Glutamatergic neuron (in vitro differentiated cells): ENCODE measurements around the gene PTBP3. TPM values are rescaled to one million over a fixed set of nuclear protein-coding genes. Genes with fewer than 3 reads are reported as not detected.

Experiments
- DNase-seq: peaks from one replicate; pipeline ENCODE4 v3.0.0; 2022
- H3K27ac Mint-ChIP-seq: one replicate; pipeline ENCODE4 v1.8.0; 2020; ENCODE audit warnings: mild to moderate bottlenecking, mixed read lengths, inconsistent platforms; ENCODE audit not compliant: unreplicated experiment
- H3K27me3 Mint-ChIP-seq: one replicate; pipeline ENCODE4 v1.8.0; 2020; ENCODE audit warnings: mild to moderate bottlenecking, moderate library complexity, mixed read lengths, inconsistent platforms; ENCODE audit not compliant: unreplicated experiment
- H3K36me3 Mint-ChIP-seq: one replicate; pipeline ENCODE4 v1.8.0; 2020; ENCODE audit warnings: mild to moderate bottlenecking, mixed read lengths, inconsistent platforms; ENCODE audit not compliant: unreplicated experiment
- H3K4me1 Mint-ChIP-seq: one replicate; pipeline ENCODE4 v1.8.0; 2020; ENCODE audit warnings: mild to moderate bottlenecking, low read depth, mixed read lengths, inconsistent platforms; ENCODE audit not compliant: unreplicated experiment
- H3K4me3 Mint-ChIP-seq: one replicate; pipeline ENCODE4 v1.8.0; 2020; ENCODE audit warnings: mild to moderate bottlenecking, mixed read lengths, inconsistent platforms; ENCODE audit not compliant: unreplicated experiment
- H3K9me3 Mint-ChIP-seq: one replicate; pipeline ENCODE4 v1.8.0; 2020; ENCODE audit warnings: mild to moderate bottlenecking, moderate library complexity, mixed read lengths, inconsistent platforms; ENCODE audit not compliant: unreplicated experiment
- total RNA-seq: library from RNA; stranded (reverse); fragmentation: NEBNext Ultra II Directional; extraction: Animal tissue kit (Norgen Biotek cat#: 25700); gene quantifications from one replicate; pipeline ENCODE4 v1.2.1, GENCODE V29; 2021; ENCODE audit not compliant: unreplicated experiment
- TF ChIP-seq, protein P1 (sequence below): fragments of 200-600 bp; sonication (generic); IDR thresholded peaks from one replicate; pipeline ENCODE4 v1.5.0; 2021; ENCODE audit not compliant: partially characterized antibody, unreplicated experiment

PTBP3 gene
- total RNA-seq, 1 donor from 2014 or later: 48.6 TPM

- TF ChIP-seq, protein P1, sequence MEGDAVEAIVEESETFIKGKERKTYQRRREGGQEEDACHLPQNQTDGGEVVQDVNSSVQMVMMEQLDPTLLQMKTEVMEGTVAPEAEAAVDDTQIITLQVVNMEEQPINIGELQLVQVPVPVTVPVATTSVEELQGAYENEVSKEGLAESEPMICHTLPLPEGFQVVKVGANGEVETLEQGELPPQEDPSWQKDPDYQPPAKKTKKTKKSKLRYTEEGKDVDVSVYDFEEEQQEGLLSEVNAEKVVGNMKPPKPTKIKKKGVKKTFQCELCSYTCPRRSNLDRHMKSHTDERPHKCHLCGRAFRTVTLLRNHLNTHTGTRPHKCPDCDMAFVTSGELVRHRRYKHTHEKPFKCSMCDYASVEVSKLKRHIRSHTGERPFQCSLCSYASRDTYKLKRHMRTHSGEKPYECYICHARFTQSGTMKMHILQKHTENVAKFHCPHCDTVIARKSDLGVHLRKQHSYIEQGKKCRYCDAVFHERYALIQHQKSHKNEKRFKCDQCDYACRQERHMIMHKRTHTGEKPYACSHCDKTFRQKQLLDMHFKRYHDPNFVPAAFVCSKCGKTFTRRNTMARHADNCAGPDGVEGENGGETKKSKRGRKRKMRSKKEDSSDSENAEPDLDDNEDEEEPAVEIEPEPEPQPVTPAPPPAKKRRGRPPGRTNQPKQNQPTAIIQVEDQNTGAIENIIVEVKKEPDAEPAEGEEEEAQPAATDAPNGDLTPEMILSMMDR: no peak
- Mint-ChIP-seq H3K9me3 (no peaks in the 10 kb centered on the region), H3K4me1 (no peaks in the 10 kb centered on the region), H3K27me3 (no peaks in the 10 kb centered on the region), H3K27ac (no peak overlapping the region), H3K36me3 (no peaks in the 10 kb centered on the region), H3K4me3 (no peak overlapping the region)
- DNase-seq: no peak
Observed at GRCh38 chr9:112252194-112252593, 81.2 kb downstream of the PTBP3 start.

DNA sequence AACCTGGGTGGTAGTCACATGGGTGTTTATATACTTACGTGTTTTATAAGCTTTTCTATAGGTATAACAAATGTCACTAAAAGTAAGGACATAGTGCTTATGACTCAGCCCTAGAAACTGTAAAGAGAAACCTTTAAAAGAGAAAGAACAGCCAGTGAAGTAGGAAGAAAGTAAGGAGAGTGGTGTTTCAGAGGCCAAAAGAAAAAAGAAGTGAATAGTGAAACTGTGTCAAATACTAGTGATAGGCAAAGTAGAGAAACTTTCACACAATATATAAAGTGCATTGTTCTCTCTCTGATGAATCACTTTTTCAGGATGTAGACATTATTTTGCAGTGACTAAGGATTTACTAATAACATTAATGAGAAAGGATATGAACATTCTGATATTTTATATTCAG, 84.1 kb downstream of the PTBP3 start:
- DNase-seq: no peak
- Mint-ChIP-seq H3K27me3 (no peaks in the 10 kb centered on the region), H3K9me3 (no peaks in the 10 kb centered on the region), H3K4me1 (no peaks in the 10 kb centered on the region), H3K27ac (no peak overlapping the region), H3K4me3 (no peak overlapping the region), H3K36me3 (no peaks in the 10 kb centered on the region)
- TF ChIP-seq, protein P1: no peak

DNA sequence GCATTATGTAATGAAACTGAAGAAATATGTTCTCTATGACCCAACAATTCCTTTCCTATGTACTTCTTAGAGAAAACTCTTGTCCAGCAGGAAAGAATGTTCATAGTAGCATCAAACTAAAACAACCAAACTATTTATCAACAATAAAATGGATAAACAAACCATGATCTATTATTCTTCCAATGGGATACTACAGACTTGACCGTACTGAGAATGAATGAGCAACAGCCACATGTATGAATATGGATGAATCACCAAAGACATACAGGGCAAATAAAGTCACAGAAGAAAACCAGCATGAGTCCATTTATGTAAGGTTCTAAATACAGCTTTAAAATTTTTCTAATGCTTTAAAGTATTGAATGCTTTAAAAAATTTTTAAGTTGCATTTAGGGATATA, 84.7 kb downstream of the PTBP3 start:
- TF ChIP-seq, protein P1: no peak
- H3K27me3 Mint-ChIP-seq: no peaks in the 10 kb centered on the region
- no peak for DNase-seq

DNA sequence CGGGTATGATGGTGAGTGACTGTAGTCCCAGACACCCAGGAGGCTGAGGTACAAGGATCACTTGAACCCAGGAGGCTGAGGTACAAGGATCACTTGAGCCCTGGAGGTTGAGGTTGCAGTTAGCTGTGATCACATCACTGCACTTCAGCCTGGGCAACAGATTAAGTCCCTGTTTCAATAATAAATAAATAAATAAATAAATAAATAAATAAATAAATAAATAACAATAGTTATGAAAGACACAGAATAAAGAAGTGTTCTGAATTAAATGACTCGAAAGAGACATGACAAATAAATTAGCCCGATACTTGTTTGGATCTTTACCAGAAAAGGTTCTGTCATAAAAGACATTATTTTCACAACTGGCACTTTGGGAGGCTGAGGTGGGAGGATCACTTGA, 86.3 kb downstream of the PTBP3 start:
- DNase-seq: no peak
- H3K4me1 Mint-ChIP-seq: no peaks in the 10 kb centered on the region
- no peaks in the 10 kb centered on the region for H3K36me3 Mint-ChIP-seq
- TF ChIP-seq, protein P1: no peak
- no peak overlapping the region for H3K4me3 Mint-ChIP-seq
- no peaks in the 10 kb centered on the region for H3K9me3 Mint-ChIP-seq
- no peaks in the 10 kb centered on the region for H3K27me3 Mint-ChIP-seq
- H3K27ac Mint-ChIP-seq: no peak overlapping the region

More for the DNA sequence above, 84.7 kb downstream of the PTBP3 start:
- Mint-ChIP-seq H3K4me1 (no peaks in the 10 kb centered on the region), H3K27ac (no peak overlapping the region), H3K9me3 (no peaks in the 10 kb centered on the region), H3K36me3 (no peaks in the 10 kb centered on the region), H3K4me3 (no peak overlapping the region)

GRCh38 chr9:112245126-112245525, 88.3 kb downstream of the PTBP3 start:
- Mint-ChIP-seq H3K27ac (no peak overlapping the region), H3K27me3 (no peaks in the 10 kb centered on the region), H3K4me3 (no peak overlapping the region), H3K9me3 (no peaks in the 10 kb centered on the region), H3K36me3 (no peaks in the 10 kb centered on the region), H3K4me1 (no peaks in the 10 kb centered on the region)
- TF ChIP-seq, protein P1: no peak
- no peak for DNase-seq
